NCI-H526 (cell line): ENCODE results near the gene MLXIP.

Experiments used
- DNase-seq, 2 experiments: peaks; one replicate each; lab custom pipeline; 2025; lab: John Stamatoyannopoulos, UW

The MLXIP gene

GRCh38 chr12:122079532-122080081 lies 1.1 kb downstream of the MLXIP start:
- no peak for DNase-seq

GRCh38 chr12:122080149-122081082 lies 1.9 kb downstream of the MLXIP start:
- peak; percentile 53 to 58 for DNase-seq

GRCh38 chr12:122081083-122081696 lies 2.6 kb downstream of the MLXIP start:
- DNase-seq: no peak

- peak; percentile 28 to 32 for DNase-seq
Measured at GRCh38 chr12:122081697-122082221, 3.2 kb downstream of the MLXIP start.

GRCh38 chr12:122082621-122083356 lies 4.2 kb downstream of the MLXIP start:
- no peak for DNase-seq

- DNase-seq: peak in 1 of 2 experiments; percentile 30
Measured at GRCh38 chr12:122084857-122085405, 6.4 kb downstream of the MLXIP start.

GRCh38 chr12:122085591-122085990 lies 7.0 kb downstream of the MLXIP start:
- DNase-seq: no peak

- no peak for DNase-seq
Measured at GRCh38 chr12:122086116-122086515, 7.6 kb downstream of the MLXIP start.

- DNase-seq: peak in 1 of 2 experiments; percentile 60
Measured at GRCh38 chr12:122086641-122087285, 8.2 kb downstream of the MLXIP start.

- DNase-seq: peak; percentile 49 to 69
Measured at GRCh38 chr12:122087431-122088178, 9.0 kb downstream of the MLXIP start.

- DNase-seq: peak; percentile 80 to 87
Measured at GRCh38 chr12:122088179-122088810, 9.7 kb downstream of the MLXIP start.

- peak; percentile 32 to 63 for DNase-seq
Measured at GRCh38 chr12:122089077-122089476, 10.5 kb downstream of the MLXIP start.

- no peak for DNase-seq
Measured at GRCh38 chr12:122090759-122091515, 12.4 kb downstream of the MLXIP start.

- DNase-seq: no peak
Measured at GRCh38 chr12:122093098-122093883, 14.7 kb downstream of the MLXIP start.

- no peak for DNase-seq
Measured at GRCh38 chr12:122094137-122094734, 15.7 kb downstream of the MLXIP start.

- peak in 1 of 2 experiments; percentile 29 for DNase-seq
Measured at GRCh38 chr12:122094735-122095631, 16.4 kb downstream of the MLXIP start.

GRCh38 chr12:122096014-122096413 lies 17.5 kb downstream of the MLXIP start:
- peak in 1 of 2 experiments; percentile 52 for DNase-seq
